Ishikawa (cell line): ENCODE data around the gene SBF2.

Experiments used
- CEBPB ChIP-seq: IDR thresholded peaks from 2 replicates; pipeline ENCODE4 v1.6.1; 2012
- CREB1 ChIP-seq: IDR thresholded peaks from 2 replicates; pipeline ENCODE4 v1.6.1; 2012; ENCODE audit warnings: low read depth
- EGR1 ChIP-seq: IDR thresholded peaks from 2 replicates; pipeline ENCODE4 v1.6.1; 2012
- EP300 ChIP-seq: IDR thresholded peaks from 2 replicates; pipeline ENCODE4 v1.6.1; 2012; ENCODE audit warnings: borderline replicate concordance
- FOXM1 ChIP-seq: IDR thresholded peaks from 2 replicates; pipeline ENCODE4 v1.6.1; 2012; ENCODE audit warnings: low read depth, borderline replicate concordance
- NFIC ChIP-seq: IDR thresholded peaks from 2 replicates; pipeline ENCODE4 v1.6.1; 2012
- RAD21 ChIP-seq: IDR thresholded peaks from 2 replicates; pipeline ENCODE4 v1.6.1; 2012; ENCODE audit warnings: low read depth
- TAF1 ChIP-seq: IDR thresholded peaks from 2 replicates; pipeline ENCODE4 v1.6.1; 2012; ENCODE audit warnings: low read depth, mild to moderate bottlenecking
- TCF12 ChIP-seq: IDR thresholded peaks from 2 replicates; pipeline ENCODE4 v1.6.1; 2012; ENCODE audit warnings: low read depth
- TEAD4 ChIP-seq: IDR thresholded peaks from 2 replicates; pipeline ENCODE4 v1.6.1; 2012
- YY1 ChIP-seq: IDR thresholded peaks from 2 replicates; pipeline ENCODE4 v1.6.1; 2012; ENCODE audit warnings: low read depth
- ZBTB7A ChIP-seq: IDR thresholded peaks from 2 replicates; pipeline ENCODE4 v1.6.1; 2012; ENCODE audit warnings: low read depth
- TF ChIP-seq, protein P1 (sequence below): IDR thresholded peaks from 2 replicates; pipeline ENCODE4 v1.6.1; 2012
- TF ChIP-seq, protein P2 (sequence below): IDR thresholded peaks from 2 replicates; pipeline ENCODE4 v1.6.1; 2012; ENCODE audit warnings: low read depth, mild to moderate bottlenecking
- TF ChIP-seq, protein P3 (sequence below): IDR thresholded peaks from 2 replicates; pipeline ENCODE4 v1.6.1; 2012

Gene SBF2

DNA sequence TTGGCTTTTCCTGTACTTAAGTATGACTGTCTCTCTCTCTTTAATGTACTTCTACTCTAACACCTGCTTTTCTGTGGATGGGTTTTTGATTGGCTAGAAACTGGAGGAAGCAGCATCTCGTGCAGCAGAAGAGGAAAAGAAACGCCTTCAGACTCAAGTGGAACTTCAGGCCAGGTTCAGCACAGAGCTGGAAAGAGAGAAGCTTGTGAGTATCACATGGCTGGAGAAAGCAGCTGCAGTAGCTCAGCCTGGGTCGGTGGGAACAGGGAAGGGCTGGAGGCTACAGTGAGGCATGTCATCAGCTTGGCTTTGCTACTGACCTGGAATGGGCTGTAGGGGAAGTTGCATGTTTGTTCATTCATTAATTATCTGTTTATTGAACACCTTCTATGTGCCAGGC, 555.9 kb downstream of the SBF2 start:
- TF ChIP-seq, protein P1, sequence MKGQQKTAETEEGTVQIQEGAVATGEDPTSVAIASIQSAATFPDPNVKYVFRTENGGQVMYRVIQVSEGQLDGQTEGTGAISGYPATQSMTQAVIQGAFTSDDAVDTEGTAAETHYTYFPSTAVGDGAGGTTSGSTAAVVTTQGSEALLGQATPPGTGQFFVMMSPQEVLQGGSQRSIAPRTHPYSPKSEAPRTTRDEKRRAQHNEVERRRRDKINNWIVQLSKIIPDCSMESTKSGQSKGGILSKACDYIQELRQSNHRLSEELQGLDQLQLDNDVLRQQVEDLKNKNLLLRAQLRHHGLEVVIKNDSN = no peak
- TF ChIP-seq NFIC (no peak), CREB1 (no peak), TEAD4 (no peak), TAF1 (no peak), EGR1 (no peak), CEBPB (no peak), RAD21 (no peak), EP300 (no peak), FOXM1 (no peak)

DNA sequence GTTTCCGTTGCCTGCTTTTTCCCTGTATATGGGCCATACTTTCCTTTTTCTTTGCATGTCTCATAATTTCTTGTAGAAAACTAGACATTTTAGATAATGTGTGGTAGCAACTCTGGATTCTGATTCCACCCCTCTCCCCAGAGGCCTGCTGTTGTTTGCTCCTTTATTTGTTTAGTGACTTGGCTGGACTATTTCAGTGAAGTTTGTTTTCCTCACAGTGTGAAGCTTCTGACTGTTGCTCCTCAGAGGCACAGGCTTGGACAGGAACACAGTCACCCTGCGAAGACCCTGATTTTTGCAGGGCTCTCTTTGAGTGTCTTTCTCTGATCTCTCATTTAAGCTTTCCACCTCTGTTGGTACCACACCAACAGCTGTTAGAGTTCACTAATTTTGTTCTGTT, 557.7 kb downstream of the SBF2 start:
- TF ChIP-seq ZBTB7A = no peak

DNA sequence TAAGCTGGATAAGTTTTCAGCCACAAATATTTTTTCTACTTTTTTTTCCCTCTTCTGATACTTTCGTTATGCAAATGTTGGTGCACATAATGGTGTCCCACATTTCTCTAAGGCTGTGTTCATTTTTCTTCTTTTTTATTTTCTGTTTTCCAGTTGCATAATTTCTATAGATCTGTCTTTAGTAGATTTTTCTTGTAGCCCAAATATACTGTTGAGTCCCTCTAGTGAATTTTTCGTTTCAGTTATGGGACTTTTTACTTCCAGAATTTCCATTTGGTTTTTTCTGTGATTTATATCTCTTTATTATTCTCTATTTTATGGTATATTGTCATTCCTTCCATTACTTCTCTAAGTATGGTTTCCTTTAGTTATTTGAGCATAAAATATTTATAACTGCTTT, 558.1 kb downstream of the SBF2 start:
- TF ChIP-seq TEAD4 (no peak), TCF12 (no peak), CREB1 (no peak), EGR1 (no peak)
- TF ChIP-seq, protein P2, sequence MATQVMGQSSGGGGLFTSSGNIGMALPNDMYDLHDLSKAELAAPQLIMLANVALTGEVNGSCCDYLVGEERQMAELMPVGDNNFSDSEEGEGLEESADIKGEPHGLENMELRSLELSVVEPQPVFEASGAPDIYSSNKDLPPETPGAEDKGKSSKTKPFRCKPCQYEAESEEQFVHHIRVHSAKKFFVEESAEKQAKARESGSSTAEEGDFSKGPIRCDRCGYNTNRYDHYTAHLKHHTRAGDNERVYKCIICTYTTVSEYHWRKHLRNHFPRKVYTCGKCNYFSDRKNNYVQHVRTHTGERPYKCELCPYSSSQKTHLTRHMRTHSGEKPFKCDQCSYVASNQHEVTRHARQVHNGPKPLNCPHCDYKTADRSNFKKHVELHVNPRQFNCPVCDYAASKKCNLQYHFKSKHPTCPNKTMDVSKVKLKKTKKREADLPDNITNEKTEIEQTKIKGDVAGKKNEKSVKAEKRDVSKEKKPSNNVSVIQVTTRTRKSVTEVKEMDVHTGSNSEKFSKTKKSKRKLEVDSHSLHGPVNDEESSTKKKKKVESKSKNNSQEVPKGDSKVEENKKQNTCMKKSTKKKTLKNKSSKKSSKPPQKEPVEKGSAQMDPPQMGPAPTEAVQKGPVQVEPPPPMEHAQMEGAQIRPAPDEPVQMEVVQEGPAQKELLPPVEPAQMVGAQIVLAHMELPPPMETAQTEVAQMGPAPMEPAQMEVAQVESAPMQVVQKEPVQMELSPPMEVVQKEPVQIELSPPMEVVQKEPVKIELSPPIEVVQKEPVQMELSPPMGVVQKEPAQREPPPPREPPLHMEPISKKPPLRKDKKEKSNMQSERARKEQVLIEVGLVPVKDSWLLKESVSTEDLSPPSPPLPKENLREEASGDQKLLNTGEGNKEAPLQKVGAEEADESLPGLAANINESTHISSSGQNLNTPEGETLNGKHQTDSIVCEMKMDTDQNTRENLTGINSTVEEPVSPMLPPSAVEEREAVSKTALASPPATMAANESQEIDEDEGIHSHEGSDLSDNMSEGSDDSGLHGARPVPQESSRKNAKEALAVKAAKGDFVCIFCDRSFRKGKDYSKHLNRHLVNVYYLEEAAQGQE = no peak

DNA sequence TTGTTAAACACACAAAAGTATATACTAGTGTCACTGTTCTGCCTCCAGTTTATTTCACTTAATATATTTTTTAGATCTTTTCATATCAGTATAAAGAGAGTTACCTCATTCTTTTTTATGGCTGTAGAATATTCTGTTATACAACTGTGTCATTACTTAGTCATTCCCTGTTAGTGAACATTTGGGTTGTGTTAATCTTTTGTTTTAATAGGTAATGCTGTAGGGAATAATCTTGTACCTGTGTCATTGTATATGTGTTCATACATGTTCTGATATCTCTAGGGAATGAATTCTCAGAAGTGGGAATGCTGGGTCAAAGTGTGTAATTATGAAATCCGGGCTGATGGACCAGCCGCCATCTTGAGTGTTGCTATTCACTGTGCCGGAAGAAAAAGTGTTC, 558.8 kb downstream of the SBF2 start:
- TF ChIP-seq, protein P1 = no peak
- TF ChIP-seq, protein P3, sequence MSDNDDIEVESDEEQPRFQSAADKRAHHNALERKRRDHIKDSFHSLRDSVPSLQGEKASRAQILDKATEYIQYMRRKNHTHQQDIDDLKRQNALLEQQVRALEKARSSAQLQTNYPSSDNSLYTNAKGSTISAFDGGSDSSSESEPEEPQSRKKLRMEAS = no peak
- TF ChIP-seq EP300 = no peak
- no peak for TF ChIP-seq TCF12
- TF ChIP-seq TEAD4 = no peak
- TF ChIP-seq, protein P2 = no peak
- no peak for TF ChIP-seq TAF1
- TF ChIP-seq FOXM1 = no peak
- TF ChIP-seq NFIC = no peak
- no peak for TF ChIP-seq RAD21

DNA sequence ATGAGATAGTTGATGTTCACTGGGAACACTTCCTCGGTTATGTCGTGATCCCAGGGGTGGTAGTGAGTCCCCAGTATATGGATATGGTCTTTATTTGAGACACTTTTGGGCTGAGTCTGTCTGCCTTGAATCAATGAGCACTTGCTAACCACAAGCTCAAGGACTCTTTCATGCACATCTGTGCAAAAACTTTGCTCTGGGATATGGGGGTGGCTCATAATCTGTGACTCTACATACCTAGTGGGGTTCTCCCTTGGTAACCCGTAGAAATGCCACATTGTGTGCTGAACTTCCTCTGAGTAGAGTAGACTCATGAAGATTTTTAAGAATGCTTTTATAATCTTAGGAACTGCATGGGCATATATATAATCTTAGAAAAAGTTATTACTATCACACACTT, 560.8 kb downstream of the SBF2 start:
- no peak for TF ChIP-seq EP300
- no peak for TF ChIP-seq CREB1
- no peak for TF ChIP-seq YY1
- no peak for TF ChIP-seq TEAD4
- TF ChIP-seq TCF12 = no peak
- TF ChIP-seq, protein P3 = no peak
- TF ChIP-seq ZBTB7A = no peak
- no peak for TF ChIP-seq EGR1
- no peak for TF ChIP-seq FOXM1

DNA sequence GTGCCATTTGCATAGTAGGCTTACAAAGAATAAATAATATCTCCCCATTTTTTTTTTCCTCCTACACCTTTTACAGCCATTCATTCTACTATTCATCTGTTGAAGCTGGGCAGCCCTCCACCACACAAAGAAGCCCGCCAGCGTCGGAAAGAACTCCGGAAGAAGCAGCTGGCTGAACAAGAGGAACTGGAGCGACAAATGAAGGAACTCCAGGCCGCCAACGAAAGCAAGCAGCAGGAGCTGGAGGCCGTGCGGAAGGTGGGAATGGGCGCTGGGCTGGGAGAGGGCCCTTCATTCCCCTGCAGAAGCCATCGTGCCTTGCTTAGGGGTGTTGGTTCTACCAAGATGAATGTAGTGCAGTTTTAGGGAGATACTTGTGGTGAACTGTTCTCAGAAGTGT, 561.6 kb downstream of the SBF2 start:
- TF ChIP-seq, protein P2 = no peak
- TF ChIP-seq ZBTB7A = no peak
- no peak for TF ChIP-seq TCF12
- TF ChIP-seq, protein P3 = no peak
- TF ChIP-seq, protein P1 = no peak
- no peak for TF ChIP-seq EGR1
- TF ChIP-seq YY1 = no peak
- TF ChIP-seq TEAD4 = no peak
